ENCODE data around the gene MTARC2.

MTARC2 gene

GRCh38 chr1:220825819-220826551 is 77.9 kb downstream of the MTARC2 start:
- no peak for DNase-seq (ENCODE audit: low read depth in 2 of 2, low spot score in 1 of 2)

DNA sequence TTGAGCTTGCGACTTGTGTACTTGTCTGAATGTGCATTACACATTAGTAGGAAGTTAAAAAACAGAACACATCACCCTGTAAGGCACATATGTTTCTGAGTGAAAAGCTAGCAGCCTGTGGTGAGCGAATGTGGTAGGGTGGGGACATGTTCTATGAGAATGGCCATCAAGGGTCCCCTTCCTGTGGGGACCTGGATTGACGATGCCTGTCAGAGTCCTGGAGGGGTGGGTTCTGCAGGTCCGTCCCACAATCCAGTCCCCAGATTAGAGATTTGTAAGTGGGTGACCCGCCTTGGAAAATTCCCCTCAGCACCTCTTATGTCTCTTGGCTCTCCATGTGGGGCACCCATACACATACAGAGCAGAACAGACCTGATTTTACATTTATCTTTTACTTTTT is 78.6 kb downstream of the MTARC2 start:
- DNase-seq (ENCODE audit: low read depth in 2 of 2, low spot score in 1 of 2) = no peak

DNA sequence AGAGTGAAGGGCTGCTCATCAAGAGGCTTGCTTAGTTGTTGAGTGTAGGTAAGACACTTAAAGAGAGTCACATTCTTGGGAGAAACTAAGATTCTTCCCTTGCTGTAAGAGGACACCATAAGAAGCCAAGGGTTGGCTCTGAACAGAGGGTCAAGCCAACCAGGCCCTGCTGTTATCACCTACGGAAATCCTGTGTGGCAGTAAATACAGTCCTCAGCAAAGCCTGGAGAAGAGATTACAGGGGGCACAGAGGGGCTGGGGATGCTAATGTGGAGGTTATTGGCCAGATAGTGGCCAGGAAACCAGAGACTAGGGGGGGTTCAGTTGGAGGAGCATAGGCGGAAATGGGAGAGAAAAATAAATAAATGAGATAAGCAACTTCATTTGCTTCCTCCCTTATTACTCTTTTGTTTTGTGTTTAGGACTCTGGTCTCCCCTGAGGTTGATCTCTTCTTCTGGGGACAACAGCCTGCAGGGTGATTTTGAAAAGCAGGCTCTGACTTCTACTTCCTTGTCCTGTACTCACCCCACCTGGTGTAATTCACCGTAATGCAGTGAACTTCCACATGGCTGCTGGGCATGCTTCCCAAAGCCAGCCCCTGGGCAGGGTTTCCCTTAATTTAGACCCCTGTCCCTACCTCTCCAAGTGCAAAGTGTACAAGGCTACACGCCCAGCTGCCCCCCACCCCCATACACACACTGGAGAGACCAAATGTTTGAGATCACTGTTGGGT is 79.5 kb downstream of the MTARC2 start:
- DNase-seq (ENCODE audit: low read depth in 2 of 2, low spot score in 1 of 2) = no peak

- no peak for DNase-seq (ENCODE audit: low read depth in 2 of 2, low spot score in 1 of 2)
Measured at GRCh38 chr1:220828179-220828490, 80.0 kb downstream of the MTARC2 start.

- DNase-seq (ENCODE audit: low read depth in 2 of 2, low spot score in 1 of 2) = no peak
Measured at GRCh38 chr1:220828950-220829586, 80.9 kb downstream of the MTARC2 start.

GRCh38 chr1:220833436-220833835 is 85.3 kb downstream of the MTARC2 start:
- no peak for DNase-seq (ENCODE audit: low read depth in 2 of 2, low spot score in 1 of 2)

Measured in stimulated activated CD8-positive, alpha-beta memory T cell treated with anti-CD3 and anti-CD28 coated beads, Interleukin-4, amount 100 ng/mL, for 4 hours (primary cell).